Peyer's patch (tissue), 4 donors: ENCODE data around the gene HMGA1.

Experiments
- POLR2A ChIP-seq, 2 donors: fragments of 450-650 bp; IDR thresholded peaks; one replicate each; pipeline ENCODE4 v1.5.1; 2017; ENCODE audit warnings: antibody characterized with exemption in 2 of 2, mild to moderate bottlenecking in 2 of 2, moderate library complexity in 2 of 2
- TF ChIP-seq, protein P1 (sequence below), 6 experiments: fragments of 450-650 bp in 4 of 6; fragments of 200-600 bp in 2 of 6; sonication (generic) in 1 of 6; IDR thresholded peaks; one replicate each; pipeline ENCODE4 v1.5.1; 2017 to 2019; ENCODE audit warnings: antibody characterized with exemption in 6 of 6, mild to moderate bottlenecking in 3 of 6, moderate library complexity in 1 of 6

DNA sequence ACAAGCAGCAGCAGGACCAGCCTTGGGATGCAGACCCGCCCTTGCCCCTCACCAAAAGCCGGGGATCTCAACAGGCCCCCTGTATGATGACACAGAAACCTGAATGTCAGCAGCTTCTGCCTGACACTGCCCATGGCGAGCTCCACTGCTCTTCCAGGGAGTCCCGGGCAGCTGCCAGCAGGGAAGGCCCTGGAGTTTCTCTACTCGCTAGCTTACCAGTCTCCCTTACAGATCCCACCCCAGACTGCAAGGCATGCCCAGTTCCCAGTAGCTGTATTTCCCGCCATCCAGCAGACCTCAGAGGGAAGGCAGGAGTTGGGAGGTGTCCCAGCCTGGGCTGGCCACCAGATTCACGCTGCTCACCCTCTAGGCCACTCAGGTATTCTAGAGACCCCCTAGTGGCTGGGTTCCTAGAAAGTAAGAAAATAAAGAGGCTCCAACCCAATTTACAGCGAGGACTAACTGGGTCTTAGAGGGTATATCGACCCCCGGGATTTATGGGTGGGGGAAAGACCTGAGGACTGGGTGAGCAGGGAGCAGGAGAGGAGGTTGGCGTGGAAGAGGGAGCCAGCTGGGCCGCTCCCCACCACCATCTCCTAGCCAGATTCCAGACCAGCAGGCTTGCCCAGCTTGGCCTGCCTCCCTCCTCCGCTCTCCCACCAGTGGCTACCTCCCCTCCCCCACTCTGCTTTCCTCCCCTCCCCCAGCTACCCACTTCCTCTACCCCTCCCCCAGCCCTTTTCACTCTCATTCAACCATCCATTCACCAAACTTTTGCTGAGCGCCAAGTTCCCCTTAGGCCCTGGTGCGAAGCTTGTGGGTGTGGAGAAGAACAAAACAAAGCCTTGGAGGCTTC lies 9.7 kb upstream of the HMGA1 start:
- TF ChIP-seq, protein P1, sequence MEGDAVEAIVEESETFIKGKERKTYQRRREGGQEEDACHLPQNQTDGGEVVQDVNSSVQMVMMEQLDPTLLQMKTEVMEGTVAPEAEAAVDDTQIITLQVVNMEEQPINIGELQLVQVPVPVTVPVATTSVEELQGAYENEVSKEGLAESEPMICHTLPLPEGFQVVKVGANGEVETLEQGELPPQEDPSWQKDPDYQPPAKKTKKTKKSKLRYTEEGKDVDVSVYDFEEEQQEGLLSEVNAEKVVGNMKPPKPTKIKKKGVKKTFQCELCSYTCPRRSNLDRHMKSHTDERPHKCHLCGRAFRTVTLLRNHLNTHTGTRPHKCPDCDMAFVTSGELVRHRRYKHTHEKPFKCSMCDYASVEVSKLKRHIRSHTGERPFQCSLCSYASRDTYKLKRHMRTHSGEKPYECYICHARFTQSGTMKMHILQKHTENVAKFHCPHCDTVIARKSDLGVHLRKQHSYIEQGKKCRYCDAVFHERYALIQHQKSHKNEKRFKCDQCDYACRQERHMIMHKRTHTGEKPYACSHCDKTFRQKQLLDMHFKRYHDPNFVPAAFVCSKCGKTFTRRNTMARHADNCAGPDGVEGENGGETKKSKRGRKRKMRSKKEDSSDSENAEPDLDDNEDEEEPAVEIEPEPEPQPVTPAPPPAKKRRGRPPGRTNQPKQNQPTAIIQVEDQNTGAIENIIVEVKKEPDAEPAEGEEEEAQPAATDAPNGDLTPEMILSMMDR (IDR thresholded peaks at IDR 0.05): no peak
- no peak for TF ChIP-seq POLR2A (IDR thresholded peaks at IDR 0.05)
